ACHN (cell line): ENCODE measurements around the gene SPDYE5.

ENCODE experiments used
- DNase-seq: peaks from one replicate; pipeline ENCODE4 v3.0.0-alpha.2; 2015
- in situ Hi-C: cut with HindIII; loops from 2 replicates; pipeline ENCODE4 v1.10.0; 2017; ENCODE audit warnings: low sequenced_read_pairs, low pct_ligation_motif_present, low pct_unique_long_range_greater_than_20kb

Gene SPDYE5

DNA sequence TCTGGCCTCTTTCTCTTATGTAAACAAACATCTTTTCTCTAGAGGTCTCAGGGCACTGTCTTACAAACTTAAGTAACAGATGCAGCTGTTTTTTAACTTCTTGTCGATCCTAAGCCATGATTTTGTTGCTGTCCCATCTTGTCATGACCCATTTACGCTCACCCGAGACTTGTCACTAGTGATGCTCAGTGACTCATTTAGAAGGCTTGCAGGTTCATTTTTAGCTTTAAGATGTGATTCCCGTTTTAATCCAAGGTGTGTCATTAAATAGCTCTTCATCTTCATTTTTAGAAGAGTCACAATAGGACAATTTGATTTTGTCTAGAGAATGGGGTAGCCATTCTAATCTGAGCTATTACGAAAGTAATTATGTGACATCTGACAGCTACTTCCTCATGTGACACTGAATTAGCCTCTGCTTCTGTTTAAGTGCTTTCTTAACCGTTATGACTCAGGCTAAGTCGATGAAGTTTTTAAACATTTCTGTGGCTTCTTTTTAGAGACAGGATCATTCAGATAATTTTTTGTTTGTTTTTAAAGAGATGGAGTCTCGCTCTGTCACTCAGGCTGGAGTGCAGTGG, 42.7 kb downstream of the SPDYE5 start:
- peak; percentile 22 for DNase-seq
- in situ Hi-C loops: no loop called here

DNA sequence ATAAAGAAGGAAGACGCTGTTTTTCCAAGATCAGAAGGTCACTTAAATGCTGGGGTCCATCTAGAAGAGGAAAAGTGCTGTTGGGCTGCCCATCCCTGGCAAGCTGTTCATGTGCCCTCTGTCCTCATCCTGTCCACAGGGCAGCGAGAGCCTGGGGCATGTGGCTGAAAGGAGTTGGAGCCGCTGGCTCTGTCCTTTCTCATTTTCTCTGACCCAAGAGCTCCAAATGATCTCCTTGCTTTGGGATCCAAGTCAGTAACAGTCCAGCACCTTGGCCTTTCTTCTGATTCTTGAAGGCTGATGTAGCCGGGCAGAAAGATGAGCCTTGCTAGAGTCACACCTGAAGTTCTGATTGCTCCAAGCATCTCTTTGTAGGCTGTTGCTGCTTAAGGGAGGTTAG, 44.4 kb downstream of the SPDYE5 start:
- no peak for DNase-seq
- in situ Hi-C loops: no loop called here

DNA sequence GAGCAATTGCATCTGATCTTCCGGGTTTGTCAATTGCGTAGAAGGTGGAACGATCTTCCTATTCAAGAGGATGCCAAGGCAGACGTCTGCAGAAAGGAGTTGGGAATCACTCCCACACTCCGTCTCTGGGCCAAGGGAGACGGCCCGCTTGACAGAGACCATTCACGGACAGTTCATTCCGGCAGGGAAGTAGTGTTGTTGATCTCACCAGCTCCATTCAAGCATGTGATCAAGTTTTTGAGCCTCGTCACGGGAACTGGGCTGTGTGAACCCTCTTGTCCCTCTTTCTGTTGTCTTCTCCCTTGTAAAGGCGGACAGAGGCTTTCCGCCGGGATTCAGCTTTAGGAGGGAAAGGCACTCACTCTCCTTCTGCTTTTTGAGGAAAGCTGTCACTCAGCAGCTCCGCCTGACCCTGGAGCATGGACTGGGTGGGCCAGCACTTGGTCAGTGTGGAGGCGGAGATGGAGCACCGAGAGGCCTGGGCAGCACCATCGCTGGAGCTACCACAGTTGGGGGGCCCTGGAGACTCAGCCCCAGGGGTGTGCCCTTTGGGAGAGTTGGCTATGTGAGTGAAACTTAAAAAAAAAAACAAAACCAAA, 44.9 kb downstream of the SPDYE5 start:
- no peak for DNase-seq
- in situ Hi-C loops: no loop called here

DNA sequence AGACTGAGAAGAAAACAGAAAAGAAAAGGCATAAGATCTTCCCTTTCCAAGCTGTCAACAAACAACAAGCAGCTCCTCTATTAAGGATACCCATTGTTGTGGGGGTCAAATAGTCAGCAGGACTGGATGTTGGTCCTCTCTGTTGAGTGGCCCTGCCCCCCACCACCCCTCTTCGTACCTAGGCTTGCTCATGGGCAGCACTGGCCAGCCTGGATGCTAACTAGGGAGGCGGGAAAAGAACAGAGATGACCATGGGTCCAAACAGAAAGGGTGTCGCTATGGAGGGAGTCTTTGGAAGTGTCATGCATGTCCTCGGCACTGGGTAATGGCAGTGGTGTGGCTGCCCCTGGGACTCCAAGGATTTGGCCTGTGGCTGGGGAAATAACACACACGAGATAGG, 45.6 kb downstream of the SPDYE5 start:
- no peak for DNase-seq
- in situ Hi-C loops: no loop called here

DNA sequence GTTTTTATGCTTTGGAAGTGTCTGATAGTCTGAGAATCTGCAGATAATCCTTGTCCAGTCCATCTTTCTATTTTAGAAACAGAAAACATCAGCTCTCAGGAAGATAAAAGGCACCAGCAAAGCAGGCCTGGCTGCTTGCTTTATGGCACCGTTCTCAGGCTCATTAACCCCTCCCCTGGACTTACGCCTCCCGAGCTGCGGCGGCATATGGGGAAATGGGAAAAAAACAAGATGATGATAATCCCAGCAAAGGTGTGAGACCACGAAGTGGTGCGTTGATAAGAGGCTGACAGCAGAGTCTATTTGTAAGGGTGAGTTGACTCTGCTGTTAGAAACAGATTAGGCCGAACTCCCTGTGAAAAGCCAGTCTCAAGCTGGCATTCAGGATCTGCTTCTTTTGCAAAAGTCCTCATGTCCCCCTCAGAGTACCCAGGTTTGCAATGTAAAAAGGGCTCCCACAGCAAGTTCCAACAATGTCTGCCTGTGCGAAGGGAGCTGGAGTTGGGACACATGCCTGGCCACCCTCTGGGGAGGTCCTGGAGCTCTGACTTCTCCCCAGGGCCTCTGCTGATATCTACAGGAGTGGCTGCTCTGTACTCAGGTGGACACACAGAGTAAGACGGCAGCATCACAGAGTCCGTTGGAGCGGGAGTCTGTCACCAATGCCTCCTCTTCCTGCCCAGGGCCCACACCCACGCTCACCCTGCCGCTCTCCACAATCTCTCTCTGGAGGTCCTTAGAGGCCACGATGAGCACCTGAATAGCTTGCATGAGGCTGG, 54.3 kb downstream of the SPDYE5 start:
- no peak for DNase-seq
- in situ Hi-C loops: no loop called here
